Right forelimb (tissue), 1 donor: ENCODE results near the gene TERB2.
"Not testable (repeated sequence)": the region's sequence is repeated elsewhere in the genome, so short reads cannot be mapped to it uniquely, and the experiment has no call there.

Source experiments
- DNase-seq: peaks from one replicate; pipeline ENCODE4 v3.0.0-alpha.2; 2018

Gene TERB2

GRCh38 chr15:44956388-44956787 is at the start of gene TERB2:
TERB2 (plus strand) TSS chr15:44956687; CDS start chr15:44956719, 32 bp downstream.
- DNase-seq = no peak

- no peak for DNase-seq
These were observed 47.1 kb upstream of the TERB2 start for GRCh38 chr15:44909423-44909822.

GRCh38 chr15:44910981-44911625 is 45.4 kb upstream of the TERB2 start:
- no peak for DNase-seq

- not testable (repeated sequence) for DNase-seq
These were observed 44.3 kb upstream of the TERB2 start for GRCh38 chr15:44912186-44912585.

GRCh38 chr15:44912974-44913448 is 43.5 kb upstream of the TERB2 start:
- not testable (repeated sequence) for DNase-seq

GRCh38 chr15:44918136-44918535 is 38.4 kb upstream of the TERB2 start:
- DNase-seq = no peak

- not testable (repeated sequence) for DNase-seq
These were observed 27.8 kb upstream of the TERB2 start for GRCh38 chr15:44928658-44929057.

GRCh38 chr15:44930283-44930682 is 26.2 kb upstream of the TERB2 start:
- not testable (repeated sequence) for DNase-seq

- DNase-seq = not testable (repeated sequence)
These were observed 1.8 kb downstream of the TERB2 start for GRCh38 chr15:44958302-44958701.

- no peak for DNase-seq
These were observed 12.0 kb downstream of the TERB2 start for GRCh38 chr15:44968475-44968874.

GRCh38 chr15:44971036-44971435 is 14.5 kb downstream of the TERB2 start:
- no peak for DNase-seq

- not testable (repeated sequence) for DNase-seq
These were observed 19.7 kb downstream of the TERB2 start for GRCh38 chr15:44976183-44976582.

GRCh38 chr15:44977781-44978180 is 21.3 kb downstream of the TERB2 start:
- DNase-seq = not testable (repeated sequence)

GRCh38 chr15:44979617-44980339 is 23.3 kb downstream of the TERB2 start:
- DNase-seq = not testable (repeated sequence)

- not testable (repeated sequence) for DNase-seq
These were observed 27.7 kb downstream of the TERB2 start for GRCh38 chr15:44984144-44984543.

- DNase-seq = not testable (repeated sequence)
These were observed 30.0 kb downstream of the TERB2 start for GRCh38 chr15:44986346-44987055.

GRCh38 chr15:44987711-44988110 is 31.2 kb downstream of the TERB2 start:
- not testable (repeated sequence) for DNase-seq

GRCh38 chr15:44988184-44988869 is 31.8 kb downstream of the TERB2 start:
- not testable (repeated sequence) for DNase-seq

- DNase-seq = not testable (repeated sequence)
These were observed 32.4 kb downstream of the TERB2 start for GRCh38 chr15:44988870-44989219.

- not testable (repeated sequence) for DNase-seq
These were observed 41.1 kb downstream of the TERB2 start for GRCh38 chr15:44997632-44998031.

- no peak for DNase-seq
These were observed 42.6 kb downstream of the TERB2 start for GRCh38 chr15:44999105-44999504.

- DNase-seq = not testable (repeated sequence)
These were observed 44.7 kb downstream of the TERB2 start for GRCh38 chr15:45001180-45001579.
